HEK293 (cell line): Measurements from ENCODE around the gene GNA12.

Experiments used
- CTCF ChIP-seq: fragments of 450-650 bp; formaldehyde crosslinking; IDR thresholded peaks from 2 replicates; pipeline ENCODE4 v1.5.1; 2016; ENCODE audit warnings: missing biosample characterization, missing genetic modification characterization
- GLI2 ChIP-seq: fragments of 450-650 bp; formaldehyde crosslinking; IDR thresholded peaks from 2 replicates; pipeline ENCODE4; 2017; ENCODE audit warnings: missing biosample characterization, missing genetic modification characterization, low read depth, borderline replicate concordance
- SALL2 ChIP-seq: fragments of 450-650 bp; formaldehyde crosslinking; IDR thresholded peaks from 2 replicates; pipeline ENCODE4 v1.5.0; 2017; ENCODE audit warnings: missing biosample characterization, mild to moderate bottlenecking, missing genetic modification characterization, borderline replicate concordance
- YY1 ChIP-seq: fragments of 450-650 bp; formaldehyde crosslinking; IDR thresholded peaks from 2 replicates; pipeline ENCODE4 v1.5.1; 2018; ENCODE audit warnings: missing biosample characterization, missing genetic modification characterization
- ZBTB7A ChIP-seq: fragments of 450-650 bp; formaldehyde crosslinking; IDR thresholded peaks from 2 replicates; pipeline ENCODE4 v1.5.1; 2016; ENCODE audit warnings: low read depth, missing biosample characterization, missing genetic modification characterization
- ZNF184 ChIP-seq: fragments of 450-650 bp; IDR thresholded peaks from 2 replicates; pipeline ENCODE4 v1.5.1; 2018; ENCODE audit warnings: missing biosample characterization, mild to moderate bottlenecking, missing genetic modification characterization
- ZNF266 ChIP-seq: fragments of 450-650 bp; formaldehyde crosslinking; IDR thresholded peaks from 2 replicates; pipeline ENCODE4 v1.5.1; 2016; ENCODE audit warnings: missing biosample characterization, missing genetic modification characterization, low read depth
- ZNF692 ChIP-seq: fragments of 450-650 bp; formaldehyde crosslinking; IDR thresholded peaks from 2 replicates; pipeline ENCODE4 v1.5.1; 2016; ENCODE audit warnings: missing biosample characterization, missing genetic modification characterization
- TF ChIP-seq, protein P1 (sequence below): fragments of 450-650 bp; formaldehyde crosslinking; conservative IDR thresholded peaks from 2 replicates; pipeline ENCODE4 v1.5.1; 2016; ENCODE audit warnings: low read depth, missing biosample characterization, missing genetic modification characterization

- no peak for TF ChIP-seq ZBTB7A (tag by site-specific recombination)
- no peak for TF ChIP-seq YY1
- TF ChIP-seq CTCF (tag by site-specific recombination), result no peak
- TF ChIP-seq GLI2 (tag by site-specific recombination), result no peak
- no peak for TF ChIP-seq ZNF184 (tag by site-specific recombination)
- no peak for TF ChIP-seq ZNF266 (tag by site-specific recombination)
- TF ChIP-seq, protein P1, sequence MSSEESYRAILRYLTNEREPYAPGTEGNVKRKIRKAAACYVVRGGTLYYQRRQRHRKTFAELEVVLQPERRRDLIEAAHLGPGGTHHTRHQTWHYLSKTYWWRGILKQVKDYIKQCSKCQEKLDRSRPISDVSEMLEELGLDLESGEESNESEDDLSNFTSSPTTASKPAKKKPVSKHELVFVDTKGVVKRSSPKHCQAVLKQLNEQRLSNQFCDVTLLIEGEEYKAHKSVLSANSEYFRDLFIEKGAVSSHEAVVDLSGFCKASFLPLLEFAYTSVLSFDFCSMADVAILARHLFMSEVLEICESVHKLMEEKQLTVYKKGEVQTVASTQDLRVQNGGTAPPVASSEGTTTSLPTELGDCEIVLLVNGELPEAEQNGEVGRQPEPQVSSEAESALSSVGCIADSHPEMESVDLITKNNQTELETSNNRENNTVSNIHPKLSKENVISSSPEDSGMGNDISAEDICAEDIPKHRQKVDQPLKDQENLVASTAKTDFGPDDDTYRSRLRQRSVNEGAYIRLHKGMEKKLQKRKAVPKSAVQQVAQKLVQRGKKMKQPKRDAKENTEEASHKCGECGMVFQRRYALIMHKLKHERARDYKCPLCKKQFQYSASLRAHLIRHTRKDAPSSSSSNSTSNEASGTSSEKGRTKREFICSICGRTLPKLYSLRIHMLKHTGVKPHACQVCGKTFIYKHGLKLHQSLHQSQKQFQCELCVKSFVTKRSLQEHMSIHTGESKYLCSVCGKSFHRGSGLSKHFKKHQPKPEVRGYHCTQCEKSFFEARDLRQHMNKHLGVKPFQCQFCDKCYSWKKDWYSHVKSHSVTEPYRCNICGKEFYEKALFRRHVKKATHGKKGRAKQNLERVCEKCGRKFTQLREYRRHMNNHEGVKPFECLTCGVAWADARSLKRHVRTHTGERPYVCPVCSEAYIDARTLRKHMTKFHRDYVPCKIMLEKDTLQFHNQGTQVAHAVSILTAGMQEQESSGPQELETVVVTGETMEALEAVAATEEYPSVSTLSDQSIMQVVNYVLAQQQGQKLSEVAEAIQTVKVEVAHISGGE, result no peak
- TF ChIP-seq SALL2 (tag by site-specific recombination), result no peak
- no peak for TF ChIP-seq ZNF692 (tag by site-specific recombination)
Measured at GRCh38 chr7:2825559-2826227, 18.4 kb downstream of the GNA12 start.
